GM10266 (cell line): ENCODE results near the gene UBASH3B.
"Not testable (repeated sequence)": the region's sequence is repeated elsewhere in the genome, so short reads cannot be mapped to it uniquely, and the experiment has no call there.

ENCODE experiments used
- DNase-seq: peaks from one replicate; pipeline ENCODE4 v3.0.0; 2012; ENCODE audit errors: extremely low spot score
- TF ChIP-seq, protein P1 (sequence below): IDR thresholded peaks from 2 replicates; pipeline ENCODE4 v1.5.1; 2012; ENCODE audit warnings: mild to moderate bottlenecking, low read depth; ENCODE audit not compliant: control insufficient read depth, insufficient read depth; ENCODE audit errors: missing control alignments

UBASH3B gene

GRCh38 chr11:122814401-122814800, 158.9 kb downstream of the UBASH3B start:
- TF ChIP-seq, protein P1, sequence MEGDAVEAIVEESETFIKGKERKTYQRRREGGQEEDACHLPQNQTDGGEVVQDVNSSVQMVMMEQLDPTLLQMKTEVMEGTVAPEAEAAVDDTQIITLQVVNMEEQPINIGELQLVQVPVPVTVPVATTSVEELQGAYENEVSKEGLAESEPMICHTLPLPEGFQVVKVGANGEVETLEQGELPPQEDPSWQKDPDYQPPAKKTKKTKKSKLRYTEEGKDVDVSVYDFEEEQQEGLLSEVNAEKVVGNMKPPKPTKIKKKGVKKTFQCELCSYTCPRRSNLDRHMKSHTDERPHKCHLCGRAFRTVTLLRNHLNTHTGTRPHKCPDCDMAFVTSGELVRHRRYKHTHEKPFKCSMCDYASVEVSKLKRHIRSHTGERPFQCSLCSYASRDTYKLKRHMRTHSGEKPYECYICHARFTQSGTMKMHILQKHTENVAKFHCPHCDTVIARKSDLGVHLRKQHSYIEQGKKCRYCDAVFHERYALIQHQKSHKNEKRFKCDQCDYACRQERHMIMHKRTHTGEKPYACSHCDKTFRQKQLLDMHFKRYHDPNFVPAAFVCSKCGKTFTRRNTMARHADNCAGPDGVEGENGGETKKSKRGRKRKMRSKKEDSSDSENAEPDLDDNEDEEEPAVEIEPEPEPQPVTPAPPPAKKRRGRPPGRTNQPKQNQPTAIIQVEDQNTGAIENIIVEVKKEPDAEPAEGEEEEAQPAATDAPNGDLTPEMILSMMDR: no peak
- DNase-seq: no peak

DNA sequence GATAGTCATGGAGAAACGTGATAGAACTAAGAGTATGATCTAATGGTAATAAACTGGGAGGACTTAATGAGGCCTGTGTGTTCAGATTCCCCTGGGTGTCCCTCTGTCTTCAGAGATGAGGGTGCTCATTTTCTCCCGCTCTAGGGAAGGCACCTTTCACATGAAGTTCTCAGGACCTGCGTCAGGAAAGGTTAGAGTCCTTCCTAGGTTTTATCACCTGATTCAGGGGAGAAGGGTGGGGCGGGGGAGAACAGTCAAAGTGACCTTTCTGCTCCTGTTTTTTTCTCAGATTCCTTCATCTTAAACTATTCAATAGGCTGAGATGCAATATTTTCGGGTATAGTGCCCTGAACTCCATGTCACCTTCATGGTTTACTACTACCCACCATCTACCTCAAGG, 160.4 kb downstream of the UBASH3B start:
- no peak for DNase-seq
- TF ChIP-seq, protein P1: no peak

DNA sequence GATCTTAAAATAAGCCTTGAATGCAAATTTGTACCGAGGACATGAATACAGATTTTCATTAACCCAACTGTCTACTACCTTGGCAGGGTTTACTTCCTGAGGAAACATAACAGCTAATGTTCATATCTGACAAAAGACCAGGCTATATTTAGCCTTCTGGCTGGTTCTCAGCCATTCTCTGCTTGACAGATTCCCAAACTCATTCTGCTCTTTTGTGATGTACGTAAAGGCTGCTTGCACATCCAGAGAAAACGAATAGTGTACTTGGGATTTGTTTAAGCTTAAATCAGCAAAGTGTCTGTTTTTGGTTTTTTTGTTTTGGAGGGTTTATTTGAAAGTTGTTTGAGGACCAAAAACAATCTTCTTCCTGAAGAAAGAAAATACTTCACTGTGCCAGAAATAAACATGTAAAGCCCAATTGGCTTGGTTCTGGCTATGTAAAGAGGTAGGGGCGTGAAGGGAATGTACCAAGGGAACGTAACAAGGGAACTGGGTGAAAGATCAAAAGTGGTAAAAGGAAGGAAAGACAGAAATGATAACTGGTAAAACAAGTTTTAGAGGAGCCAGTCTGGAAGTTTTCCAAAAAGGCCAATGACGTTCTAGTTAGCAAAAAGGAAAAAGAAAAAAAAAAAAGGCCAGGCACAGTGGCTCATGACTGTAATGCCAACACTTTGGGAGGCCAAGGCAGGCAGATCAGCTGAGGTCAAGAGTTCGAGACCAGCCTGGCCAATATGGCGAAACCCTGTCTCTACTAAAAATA, 161.4 kb downstream of the UBASH3B start:
- TF ChIP-seq, protein P1: no peak
- no peak for DNase-seq

DNA sequence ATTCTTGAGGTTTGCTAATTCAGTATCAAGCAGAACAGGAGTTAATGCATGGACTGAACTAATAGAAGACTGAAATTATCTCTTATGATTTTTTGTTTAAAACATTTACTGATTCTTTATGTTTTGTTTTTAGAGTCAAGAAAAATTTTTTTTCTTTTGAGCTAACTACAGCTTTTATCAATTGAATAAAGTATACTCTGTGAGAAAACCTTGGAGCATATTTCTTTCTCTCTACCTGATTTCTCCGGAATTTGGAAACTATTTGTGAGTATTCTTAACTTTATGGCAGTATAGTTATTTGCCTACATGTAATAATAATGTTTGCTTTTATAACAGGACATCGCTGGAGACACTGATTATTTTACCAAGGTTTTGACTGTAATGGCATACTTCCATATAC, 164.6 kb downstream of the UBASH3B start:
- TF ChIP-seq, protein P1: no peak
- no peak for DNase-seq

DNA sequence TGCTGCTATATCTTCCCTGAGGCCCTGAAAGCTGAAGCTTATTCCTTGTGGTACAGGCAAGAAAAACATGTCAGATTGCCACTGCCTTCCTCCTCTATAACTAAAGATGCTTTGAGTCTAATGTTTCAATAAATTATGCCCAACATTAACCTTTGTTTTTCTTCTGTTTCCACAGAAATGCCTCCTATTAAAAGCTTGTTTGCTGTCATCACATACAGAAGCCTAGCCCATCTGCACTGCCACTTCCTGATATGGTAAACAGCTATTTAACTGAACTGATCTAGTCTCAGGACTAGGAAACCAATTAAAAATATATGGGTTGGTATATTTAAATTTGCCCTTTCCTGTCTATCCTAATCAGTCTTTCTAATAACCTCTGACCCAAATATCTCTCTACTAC, 165.6 kb downstream of the UBASH3B start:
- no peak for DNase-seq
- TF ChIP-seq, protein P1: no peak

DNA sequence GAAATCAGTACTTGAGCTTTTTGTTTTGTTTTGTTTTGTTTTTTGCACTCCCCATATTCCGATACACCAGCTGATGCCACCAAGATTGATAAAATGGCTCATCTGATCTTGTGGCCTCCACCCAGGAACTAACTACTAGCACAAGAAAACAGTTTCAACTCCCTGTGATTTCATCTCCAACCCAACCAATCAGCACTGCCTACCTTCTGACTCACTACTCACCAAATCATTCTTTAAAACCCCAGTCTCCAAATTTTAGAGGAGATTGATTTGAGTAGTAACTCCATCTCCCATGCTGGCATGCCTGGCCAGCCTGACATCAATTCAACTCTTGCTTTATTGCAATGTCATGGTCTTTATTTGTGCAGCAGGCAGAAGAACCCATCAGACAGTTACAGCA, 166.7 kb downstream of the UBASH3B start:
- no peak for DNase-seq
- TF ChIP-seq, protein P1: no peak

DNA sequence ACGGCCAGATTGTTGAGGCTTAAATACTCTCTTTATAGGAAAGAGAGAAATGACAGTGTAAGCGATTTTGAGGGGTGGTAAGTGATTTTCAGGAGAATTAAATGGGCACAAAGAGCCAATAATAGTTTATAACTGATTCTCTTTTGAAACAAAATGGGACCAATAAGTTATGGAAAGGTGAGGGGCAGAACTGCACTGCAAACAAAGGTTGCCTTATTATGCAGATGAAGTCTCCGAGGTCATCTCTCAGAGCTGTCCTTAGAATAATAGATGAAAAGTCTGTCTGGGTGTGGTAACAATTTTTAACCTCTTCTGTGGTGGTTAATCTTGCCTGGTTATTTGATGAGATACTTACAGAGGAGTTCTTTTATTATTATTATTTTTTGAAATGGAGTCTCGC, 168.0 kb downstream of the UBASH3B start:
- TF ChIP-seq, protein P1: no peak
- no peak for DNase-seq

DNA sequence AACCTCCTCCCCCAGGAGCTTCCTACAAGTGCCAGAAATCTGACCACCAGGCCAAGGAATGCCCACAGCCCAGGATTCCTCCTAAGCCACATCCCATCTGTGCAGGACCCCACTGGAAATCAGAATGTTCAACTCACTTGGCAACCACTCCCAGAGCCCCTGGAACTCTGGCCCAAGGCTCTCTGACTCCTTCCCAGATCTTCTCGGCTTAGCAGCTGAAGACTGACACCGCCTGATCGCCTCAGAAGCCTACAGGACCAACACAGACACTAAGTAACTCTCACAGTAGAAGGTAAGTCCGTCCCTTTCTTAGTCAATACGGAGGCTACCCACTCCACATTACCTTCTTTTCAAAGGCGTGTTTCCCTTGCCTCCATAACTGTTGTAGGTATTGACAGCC, 173.8 kb downstream of the UBASH3B start:
- not testable (repeated sequence) for DNase-seq

DNA sequence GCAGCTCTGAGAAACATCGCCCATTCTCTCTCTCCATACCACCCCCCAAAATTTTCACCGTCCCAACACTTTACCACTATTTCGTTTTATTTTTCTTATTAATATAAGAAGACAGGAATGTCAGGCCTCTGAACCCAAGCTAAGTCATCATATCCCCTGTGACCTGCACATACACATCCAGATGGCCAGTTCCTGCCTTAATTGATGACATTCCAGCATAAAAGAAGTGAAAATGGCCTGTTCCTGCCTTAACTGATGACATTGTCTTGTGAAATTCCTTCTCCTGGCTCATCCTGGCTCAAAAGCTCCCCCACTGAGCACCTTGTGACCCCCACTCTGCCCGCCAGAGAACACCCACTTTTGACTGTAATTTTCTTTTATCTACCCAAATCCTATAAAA, 176.8 kb downstream of the UBASH3B start:
- DNase-seq: not testable (repeated sequence)
